ENCODE data around the gene VANGL1. TPM values are rescaled to one million over a fixed set of nuclear protein-coding genes. Genes with fewer than 3 reads are reported as not detected.

The VANGL1 gene
- total and polyA plus RNA-seq, 2 of the 8 experiments (the other 6 are each of a cell fraction or from before 2014, with no cell fraction given) = 9.4 to 13.4 TPM

DNA sequence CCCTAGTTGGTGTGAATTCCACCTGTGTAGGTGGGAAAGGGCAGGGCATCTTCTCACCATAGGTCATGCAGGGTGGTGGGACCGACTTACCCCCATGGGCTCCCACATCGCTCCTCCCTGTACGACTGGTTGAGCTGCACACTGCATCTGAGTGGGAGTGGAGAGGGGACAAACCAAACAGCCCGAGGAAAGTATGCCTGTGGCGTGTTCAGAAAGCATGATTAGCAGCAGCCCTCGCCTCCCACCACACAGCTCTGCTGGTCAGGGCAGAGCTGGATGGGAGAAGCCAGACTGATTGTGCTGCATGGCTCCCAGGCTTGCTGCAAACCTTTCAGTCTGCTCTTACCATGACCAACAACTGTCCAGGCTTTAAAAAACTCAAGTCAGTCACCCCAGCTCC, 24.4 kb downstream of the VANGL1 start:
- Histone ChIP-seq H4K20me1 (replicated peaks in 1 of 2; ENCODE audit: control insufficient read depth in 1 of 2, insufficient read depth in 2 of 2, low read length in 2 of 2) (peaks cover 0 to 8% of the 10 kb centered on the region in 2 experiments), H2BK12ac (ENCODE audit: low read depth, low read length) (no peak overlapping the region), H2BK20ac (ENCODE audit: low read length) (no peak overlapping the region), H3K4ac (replicated peaks; ENCODE audit: insufficient read length, low read depth, low read length) (no peak overlapping the region), H3K9me3 (ENCODE audit: insufficient read depth in 2 of 2, low read depth in 1 of 2, low read length in 1 of 2) (no peaks in the 10 kb centered on the region), H3K79me2 (ENCODE audit: control insufficient read depth in 1 of 2, insufficient read depth in 2 of 2, low read length in 2 of 2) (no peaks in the 10 kb centered on the region), H2AFZ (ENCODE audit: low read length) (no peak overlapping the region), H2BK120ac (replicated peaks; ENCODE audit: low read depth, low read length) (no peak overlapping the region), H3K4me1 (replicated peaks in 1 of 4; ENCODE audit: control insufficient read depth in 3 of 4, insufficient read depth in 4 of 4, low read length in 3 of 4) (no peaks in the 10 kb centered on the region), H3K27ac (ENCODE audit: low read depth, low read length) (no peak overlapping the region), H3K18ac (ENCODE audit: extremely low read depth, low read length) (no peak overlapping the region), H3K4me3 (ENCODE audit: extremely low read depth in 1 of 4, insufficient read depth in 2 of 4, low read depth in 3 of 4, low read length in 4 of 4) (no peak overlapping the region), H3K56ac (replicated peaks; ENCODE audit: insufficient read length, low read depth, low read length) (no peak overlapping the region), H4K91ac (replicated peaks; ENCODE audit: insufficient read length, low read length) (no peak overlapping the region), H3K4me2 (ENCODE audit: insufficient read depth in 1 of 2, low read depth in 2 of 2, low read length in 2 of 2) (no peak overlapping the region), H3K79me1 (ENCODE audit: low read depth, low read length) (0 out of 2 replicates have a peak, but pooled peaks cover 2% of the 10 kb centered on the region), H2AK5ac (ENCODE audit: low read depth, low read length) (no peak overlapping the region), H3K14ac (ENCODE audit: insufficient read length) (no peak overlapping the region), H2BK5ac (ENCODE audit: low read depth, low read length) (no peak overlapping the region), H4K8ac (ENCODE audit: extremely low read depth, insufficient read depth, low read length) (peak overlapping the region; percentile 31; the same call in 1 of the 2 replicates), H3K36me3 (ENCODE audit: control insufficient read depth in 2 of 4, insufficient read depth in 4 of 4, low read length in 3 of 4) (peaks cover 7 to 26% (median 13%) of the 10 kb centered on the region in 4 experiments; a peak in 6 of 8 replicates), H3K23me2 (ENCODE audit: low read depth, low read length) (no peaks in the 10 kb centered on the region), H3K9ac (replicated peaks in 1 of 4; ENCODE audit: extremely low read depth in 1 of 4, low read depth in 3 of 4, low read length in 3 of 4) (no peak overlapping the region), H3K23ac (ENCODE audit: insufficient read length) (no peak overlapping the region), H4K5ac (ENCODE audit: insufficient read length, low read depth, low read length) (no peak overlapping the region), H2BK15ac (ENCODE audit: low read length) (no peak overlapping the region), H3K27me3 (replicated peaks in 1 of 4; ENCODE audit: control insufficient read depth in 3 of 4, extremely low read depth in 1 of 4, insufficient read depth in 3 of 4, low read length in 3 of 4) (no peaks in the 10 kb centered on the region)
- DNase-seq (ENCODE audit: low read depth in 1 of 2, low spot score in 2 of 2) (no peak), FAIRE-seq (no peak)
- CTCF ChIA-PET (ENCODE audit: partially characterized antibody) = interaction anchor here (0.7 to 1.0 kb wide), 2 partner anchors 19 to 105 kb away, joined by 3 read pairs; no protein-coding TSS in a partner anchor
- 88% methylated on average over 6 of the region's 6 CpGs; no CpG with 5 or more reads in 1 of the 2 experiments for WGBS, 2 experiments (ENCODE audit: extremely low coverage in 1 of 2, insufficient coverage in 1 of 2, insufficient read length in 1 of 2, insufficient replicate concordance in 2 of 2, low coverage in 1 of 2, low lambda C conversion rate in 2 of 2, missing lambda C conversion rate in 1 of 2)
- POLR2A ChIA-PET (ENCODE audit: partially characterized antibody) = no interaction called here
- TF ChIP-seq EP300 (IDR thresholded peaks at IDR 0.05; ENCODE audit: borderline replicate concordance in 1 of 2, low read depth in 2 of 2, low read length in 2 of 2) = no peak
- no peak for TF ChIP-seq SUZ12 (IDR thresholded peaks at IDR 0.05; ENCODE audit: low read length)
- TF ChIP-seq SP2 (IDR thresholded peaks at IDR 0.05; ENCODE audit: low read length) = no peak
- TF ChIP-seq HDAC6 (IDR thresholded peaks at IDR 0.05; ENCODE audit: low read depth, low read length) = no peak
- TF ChIP-seq CTBP2 (IDR thresholded peaks at IDR 0.05; ENCODE audit: borderline replicate concordance, insufficient read depth, insufficient read length, low read length) = no peak
- no peak for TF ChIP-seq GTF2F1 (IDR thresholded peaks at IDR 0.05; ENCODE audit: borderline replicate concordance, low read depth, low read length)
- TF ChIP-seq YY1 (IDR thresholded peaks at IDR 0.05; ENCODE audit: low read depth, low read length) = no peak
- TF ChIP-seq, protein P1, sequence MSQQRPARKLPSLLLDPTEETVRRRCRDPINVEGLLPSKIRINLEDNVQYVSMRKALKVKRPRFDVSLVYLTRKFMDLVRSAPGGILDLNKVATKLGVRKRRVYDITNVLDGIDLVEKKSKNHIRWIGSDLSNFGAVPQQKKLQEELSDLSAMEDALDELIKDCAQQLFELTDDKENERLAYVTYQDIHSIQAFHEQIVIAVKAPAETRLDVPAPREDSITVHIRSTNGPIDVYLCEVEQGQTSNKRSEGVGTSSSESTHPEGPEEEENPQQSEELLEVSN (IDR thresholded peaks at IDR 0.05) = no peak
- no peak for TF ChIP-seq NRF1 (IDR thresholded peaks at IDR 0.05; ENCODE audit: low read depth, low read length)
- no peak for TF ChIP-seq SIRT6 (IDR thresholded peaks at IDR 0.05; ENCODE audit: low read length)
- no peak for TF ChIP-seq FOSL1 (IDR thresholded peaks at IDR 0.05; ENCODE audit: insufficient read depth, low read depth, low read length)
- no peak for TF ChIP-seq POLR2A (IDR thresholded peaks at IDR 0.05; ENCODE audit: control extremely low read depth in 1 of 2, low read depth in 2 of 2, low read length in 2 of 2)
- no peak for TF ChIP-seq RBBP5 (IDR thresholded peaks at IDR 0.05; ENCODE audit: borderline replicate concordance, low read depth, low read length)
- no peak for TF ChIP-seq SIN3A (conservative IDR thresholded peaks at IDR 0.05 in 1 of 2, IDR thresholded peaks at IDR 0.05 in 1 of 2; ENCODE audit: low read depth in 1 of 2, low read length in 2 of 2)

Measured in H1 (cell line).